CD14-positive monocyte (primary cell): ENCODE data around the gene TALDO1. TPM values are rescaled to one million over a fixed set of nuclear protein-coding genes. Genes with fewer than 3 reads are reported as not detected.

Experiments used
- DNase-seq, 3 donors: peaks; one replicate each; pipeline ENCODE4 v3.0.0-alpha.2; 2011 to 2022
- H2AFZ ChIP-seq: 2 replicates; pipeline ENCODE4 v1.6.0; 2012; ENCODE audit warnings: mild to moderate bottlenecking, low read depth, low read length, inconsistent platforms; ENCODE audit not compliant: insufficient read depth, poor library complexity, severe bottlenecking
- H3K27ac ChIP-seq, 2 donors: 1 replicate in 1 of 2; 2 replicates in 1 of 2; pipeline ENCODE4 v1.5.1; 2012 to 2013; ENCODE audit warnings: low read length in 2 of 2, control low read depth in 1 of 2, inconsistent platforms in 1 of 2, low read depth in 1 of 2, mild to moderate bottlenecking in 1 of 2
- H3K27me3 ChIP-seq, 2 donors: one replicate each; pipeline versions ENCODE4 v1.6.0 to v1.6.1; 2011 to 2013; ENCODE audit warnings: low read length in 2 of 2; ENCODE audit not compliant: control insufficient read depth in 2 of 2, insufficient read depth in 2 of 2
- H3K36me3 ChIP-seq, 2 donors: replicated peaks in 1 of 2; 1 replicate in 1 of 2; 2 replicates in 1 of 2; pipeline versions ENCODE4 v1.5.1 to v1.6.1; 2012 to 2013; ENCODE audit warnings: low read length in 2 of 2, control low read depth in 1 of 2, inconsistent platforms in 1 of 2, mild to moderate bottlenecking in 1 of 2; ENCODE audit not compliant: insufficient read depth in 2 of 2, control insufficient read depth in 1 of 2
- H3K4me1 ChIP-seq, 2 donors: 1 replicate in 1 of 2; 2 replicates in 1 of 2; pipeline versions ENCODE4 v1.5.1 to v1.6.1; 2012 to 2013; ENCODE audit warnings: low read length in 2 of 2, control low read depth in 1 of 2, inconsistent platforms in 1 of 2, mild to moderate bottlenecking in 1 of 2, moderate library complexity in 1 of 2; ENCODE audit not compliant: insufficient read depth in 2 of 2, control insufficient read depth in 1 of 2
- H3K4me2 ChIP-seq: replicated peaks from 2 replicates; pipeline ENCODE3; 2012; ENCODE audit warnings: low read length, moderate library complexity, mild to moderate bottlenecking; ENCODE audit not compliant: poor library complexity, severe bottlenecking; ENCODE audit errors: extremely low read depth
- H3K4me3 ChIP-seq, 3 experiments: fragments of 200-600 bp in 1 of 3; sonication (generic) in 1 of 3; replicated peaks in 1 of 3; 1 replicate in 2 of 3; 2 replicates in 1 of 3; pipeline ENCODE4 v1.5.1; 2011 to 2013; ENCODE audit warnings: low read length in 3 of 3, mild to moderate bottlenecking in 3 of 3, control low read depth in 2 of 3, low read depth in 2 of 3, inconsistent platforms in 1 of 3, moderate library complexity in 1 of 3
- H3K79me2 ChIP-seq: 2 replicates; pipeline ENCODE4 v1.6.0; 2012; ENCODE audit warnings: mild to moderate bottlenecking, control low read depth, inconsistent platforms, low read length, moderate library complexity; ENCODE audit not compliant: insufficient read depth
- H3K9ac ChIP-seq: 2 replicates; pipeline ENCODE4 v1.6.0; 2017; ENCODE audit warnings: low read length, mild to moderate bottlenecking; ENCODE audit not compliant: insufficient read depth, poor library complexity, severe bottlenecking
- H3K9me3 ChIP-seq, 2 donors: replicated peaks in 1 of 2; 1 replicate in 1 of 2; 2 replicates in 1 of 2; pipeline versions ENCODE4 v1.5.1 to v1.6.1; 2012 to 2013; ENCODE audit warnings: low read length in 2 of 2, control low read depth in 1 of 2; ENCODE audit not compliant: control insufficient read depth in 1 of 2, insufficient read depth in 1 of 2
- H4K20me1 ChIP-seq: 2 replicates; pipeline ENCODE4 v1.6.0; 2012; ENCODE audit warnings: mild to moderate bottlenecking, low read length, control low read depth, moderate library complexity; ENCODE audit not compliant: insufficient read depth
- H3K27ac Mint-ChIP-seq, 7 donors: one replicate each; pipeline ENCODE4 v1.8.0; 2020; ENCODE audit warnings: mild to moderate bottlenecking in 7 of 7, mixed read lengths in 7 of 7, moderate library complexity in 6 of 7, inconsistent platforms in 2 of 7
- H3K27me3 Mint-ChIP-seq, 3 donors: one replicate each; pipeline ENCODE4 v1.8.0; 2021 to 2022; ENCODE audit warnings: low read depth in 3 of 3, mild to moderate bottlenecking in 3 of 3, mixed read lengths in 3 of 3, moderate library complexity in 3 of 3, inconsistent platforms in 1 of 3
- H3K36me3 Mint-ChIP-seq, 2 donors: one replicate each; pipeline ENCODE4 v1.8.0; 2020; ENCODE audit warnings: mixed read lengths in 2 of 2, inconsistent platforms in 1 of 2, mild to moderate bottlenecking in 1 of 2
- H3K4me1 Mint-ChIP-seq: one replicate; pipeline ENCODE4 v1.8.0; 2020; ENCODE audit warnings: mild to moderate bottlenecking, mixed read lengths
- H3K4me3 Mint-ChIP-seq, 2 donors: one replicate each; pipeline ENCODE4 v1.8.0; 2020; ENCODE audit warnings: mild to moderate bottlenecking in 2 of 2, mixed read lengths in 2 of 2, moderate library complexity in 1 of 2
- H3K9me3 Mint-ChIP-seq, 7 donors: one replicate each; pipeline ENCODE4 v1.8.0; 2020 to 2022; ENCODE audit warnings: mixed read lengths in 7 of 7, mild to moderate bottlenecking in 6 of 7, moderate library complexity in 6 of 7, inconsistent platforms in 2 of 7
- CTCF ChIP-seq: fragments of 200-600 bp; IDR thresholded peaks from one replicate; pipeline ENCODE4 v1.8.0; 2022; ENCODE audit warnings: antibody characterized with exemption, mild to moderate bottlenecking
- WGBS: methylation state at CpG from one replicate; pipeline ENCODE4 v1.1.5; 2013; ENCODE audit warnings: missing lambda C conversion rate; ENCODE audit not compliant: insufficient coverage; 5-methylcytosine and 5-hydroxymethylcytosine counted together
- intact Hi-C, 2 donors: fragments of 100-400 bp; cut with micrococcal nuclease; formaldehyde crosslinking; loops; one replicate each; pipeline versions ENCODE4 v1.15.0 to v1.15.1; 2023
- polyA plus RNA-seq, 3 donors: library from polyadenylated mRNA; depleted of rRNA in 1 of 3; unstranded in 2 of 3; stranded (reverse) in 1 of 3; fragments of 300-500 nt in 2 of 3; fragments of >200 nt in 1 of 3; fragmentation: Illumina TruSeq in 2 of 3; gene quantifications; 1 replicate in 2 of 3; 2 replicates in 1 of 3; pipeline ENCODE4 v1.2.3, GENCODE V29; 2012 to 2021

TALDO1 gene
- polyA plus RNA-seq, 3 donors, result 502 to 1,249 (median 1,224) TPM

GRCh38 chr11:803770-804598 is 56.7 kb downstream of the TALDO1 start:
- H3K9me3 ChIP-seq, result no peaks in the 10 kb centered on the region

GRCh38 chr11:804599-804964 is 57.3 kb downstream of the TALDO1 start:
- TF ChIP-seq CTCF, result no peak
- H3K27ac ChIP-seq, result no peak overlapping the region
- peak overlapping the region; percentile 67 for H3K9ac ChIP-seq
- H3K4me3 ChIP-seq, result peak overlapping the region; percentile 39 to 80 (median 48)
- H3K4me1 ChIP-seq, result peaks cover 29 to 32% of the 10 kb centered on the region in 2 donors
- H3K27me3 ChIP-seq, result no peaks in the 10 kb centered on the region
- peaks cover 13 to 15% of the 10 kb centered on the region in 2 donors for H3K36me3 ChIP-seq
- Mint-ChIP-seq H3K27ac (no peak overlapping the region), H3K27me3 (peaks cover 0 to 5% (median 2%) of the 10 kb centered on the region in 3 donors), H3K4me3 (peak overlapping the region; percentile 76 to 83), H3K36me3 (peaks cover 3 to 22% of the 10 kb centered on the region in 2 donors), H3K9me3 (peaks cover 0 to 3% (median 0%) of the 10 kb centered on the region in 7 donors), H3K4me1 (peaks cover 30% of the 10 kb centered on the region)
- H2AFZ ChIP-seq, result peak overlapping the region; percentile 87
- intact Hi-C loops, result no loop called here
- peaks cover 28% of the 10 kb centered on the region for H3K79me2 ChIP-seq
- 9% methylated on average over 12 of the region's 18 CpGs for WGBS
- H3K9me3 ChIP-seq, result no peaks in the 10 kb centered on the region
- peak overlapping the region; percentile 89 for H3K4me2 ChIP-seq
- no peak for DNase-seq
- H4K20me1 ChIP-seq, result peaks cover 11% of the 10 kb centered on the region

More at GRCh38 chr11:803770-804598, 56.7 kb downstream of the TALDO1 start:
- TF ChIP-seq CTCF, result no peak
- Histone ChIP-seq H2AFZ (peak overlapping the region; percentile 87), H3K79me2 (peaks cover 25% of the 10 kb centered on the region), H3K4me3 (peak overlapping the region in 1 of 3 experiments; percentile 80), H4K20me1 (peaks cover 11% of the 10 kb centered on the region), H3K27ac (no peak overlapping the region), H3K4me2 (peak overlapping the region; percentile 89), H3K4me1 (peaks cover 27 to 29% of the 10 kb centered on the region in 2 donors), H3K36me3 (peaks cover 14 to 15% of the 10 kb centered on the region in 2 donors), H3K9ac (peak overlapping the region; percentile 67), H3K27me3 (no peaks in the 10 kb centered on the region)
- intact Hi-C loops, result no loop called here
- 66% methylated on average over 25 of the region's 26 CpGs for WGBS
- peaks cover 3 to 22% of the 10 kb centered on the region in 2 donors for H3K36me3 Mint-ChIP-seq
- peak overlapping the region; percentile 76 to 83 for H3K4me3 Mint-ChIP-seq
- peaks cover 0 to 3% (median 0%) of the 10 kb centered on the region in 7 donors for H3K9me3 Mint-ChIP-seq
- peaks cover 30% of the 10 kb centered on the region for H3K4me1 Mint-ChIP-seq
- no peak for DNase-seq
- H3K27ac Mint-ChIP-seq, result no peak overlapping the region
- H3K27me3 Mint-ChIP-seq, result peaks cover 0 to 5% (median 2%) of the 10 kb centered on the region in 3 donors
